Dedifferentiated amniotic fluid mesenchymal stem cell (primary cell): ENCODE data around the gene TMOD2.
"Not testable (repeated sequence)": the region's sequence is repeated elsewhere in the genome, so short reads cannot be mapped to it uniquely, and the experiment has no call there.

Source experiments
- DNase-seq: peaks from one replicate; pipeline ENCODE4 v3.0.0-alpha.2; 2016; ENCODE audit errors: extremely low spot score

The TMOD2 gene

GRCh38 chr15:51770902-51771301 is 19.5 kb downstream of the TMOD2 start:
- DNase-seq: no peak

- DNase-seq: no peak
Observed at GRCh38 chr15:51771773-51772172, 20.4 kb downstream of the TMOD2 start.

- DNase-seq: no peak
Observed at GRCh38 chr15:51774916-51775315, 23.5 kb downstream of the TMOD2 start.

GRCh38 chr15:51775967-51776816 is 24.8 kb downstream of the TMOD2 start:
- no peak for DNase-seq

- DNase-seq: peak; percentile 72
Observed at GRCh38 chr15:51776952-51777569, 25.7 kb downstream of the TMOD2 start.

- no peak for DNase-seq
Observed at GRCh38 chr15:51780636-51781035, 29.2 kb downstream of the TMOD2 start.

- no peak for DNase-seq
Observed at GRCh38 chr15:51781506-51781905, 30.1 kb downstream of the TMOD2 start.

- no peak for DNase-seq
Observed at GRCh38 chr15:51782357-51782896, 31.0 kb downstream of the TMOD2 start.

GRCh38 chr15:51783967-51784366 is 32.6 kb downstream of the TMOD2 start:
- no peak for DNase-seq

- not testable (repeated sequence) for DNase-seq
Observed at GRCh38 chr15:51787130-51787529, 35.7 kb downstream of the TMOD2 start.

- not testable (repeated sequence) for DNase-seq
Observed at GRCh38 chr15:51792474-51792873, 41.1 kb downstream of the TMOD2 start.

- peak; percentile 68 for DNase-seq
Observed at GRCh38 chr15:51793521-51794305, 42.3 kb downstream of the TMOD2 start.

- DNase-seq: no peak
Observed at GRCh38 chr15:51796847-51797401, 45.5 kb downstream of the TMOD2 start.

GRCh38 chr15:51798281-51798680 is 46.9 kb downstream of the TMOD2 start:
- DNase-seq: no peak

GRCh38 chr15:51799282-51800252 is 48.2 kb downstream of the TMOD2 start:
- no peak for DNase-seq

- DNase-seq: no peak
Observed at GRCh38 chr15:51801391-51801835, 50.0 kb downstream of the TMOD2 start.

- DNase-seq: no peak
Observed at GRCh38 chr15:51802593-51802992, 51.2 kb downstream of the TMOD2 start.

- DNase-seq: no peak
Observed at GRCh38 chr15:51803965-51804364, 52.6 kb downstream of the TMOD2 start.

- no peak for DNase-seq
Observed at GRCh38 chr15:51806123-51806522, 54.7 kb downstream of the TMOD2 start.

GRCh38 chr15:51809457-51809856 is 58.1 kb downstream of the TMOD2 start:
- DNase-seq: no peak

GRCh38 chr15:51812598-51812997 is 61.2 kb downstream of the TMOD2 start:
- DNase-seq: no peak
